H9 (cell line): ENCODE data around the gene TMEM109. TPM values are rescaled to one million over a fixed set of nuclear protein-coding genes. Genes with fewer than 3 reads are reported as not detected.

Experiments
- DNase-seq: peaks from one replicate; pipeline ENCODE4 v3.0.0-alpha.2; 2017
- H2AFZ ChIP-seq: one replicate; pipeline ENCODE4 v1.6.1; 2013; ENCODE audit warnings: mild to moderate bottlenecking, low read length, control low read depth, moderate library complexity
- H2AK5ac ChIP-seq: 2 replicates; pipeline ENCODE4 v1.6.1; 2013; ENCODE audit warnings: low read length, control low read depth, mixed read lengths; ENCODE audit not compliant: insufficient read length
- H2BK120ac ChIP-seq: one replicate; pipeline ENCODE4 v1.6.1; 2013; ENCODE audit warnings: low read depth, mild to moderate bottlenecking, low read length, control low read depth, inconsistent platforms; ENCODE audit not compliant: poor library complexity, severe bottlenecking
- H2BK12ac ChIP-seq: 2 replicates; pipeline ENCODE4 v1.6.1; 2013; ENCODE audit warnings: low read length, control low read depth, mixed read lengths, low read depth; ENCODE audit not compliant: insufficient read length
- H2BK15ac ChIP-seq: 2 replicates; pipeline ENCODE4 v1.6.1; 2013; ENCODE audit warnings: low read depth, low read length, control low read depth
- H2BK20ac ChIP-seq: one replicate; pipeline ENCODE4 v1.6.1; 2013; ENCODE audit warnings: low read depth, mild to moderate bottlenecking, low read length, control low read depth, inconsistent platforms; ENCODE audit not compliant: poor library complexity, severe bottlenecking
- H2BK5ac ChIP-seq: 2 replicates; pipeline ENCODE4 v1.6.1; 2013; ENCODE audit warnings: low read length, control low read depth, mixed read lengths; ENCODE audit not compliant: insufficient read length
- H3K14ac ChIP-seq: 2 replicates; pipeline ENCODE4 v1.6.1; 2013; ENCODE audit warnings: low read length, control low read depth; ENCODE audit not compliant: insufficient read depth
- H3K18ac ChIP-seq: 2 replicates; pipeline ENCODE4 v1.6.1; 2013; ENCODE audit warnings: low read depth, mild to moderate bottlenecking, mixed read lengths, low read length, control low read depth; ENCODE audit not compliant: insufficient read length
- H3K23ac ChIP-seq: 2 replicates; pipeline ENCODE4 v1.6.1; 2013; ENCODE audit warnings: low read length, control low read depth, mixed read lengths, low read depth; ENCODE audit not compliant: insufficient read length
- H3K23me2 ChIP-seq: 2 replicates; pipeline ENCODE4 v1.6.1; 2013; ENCODE audit warnings: low read depth, mild to moderate bottlenecking, mixed read lengths, low read length, control low read depth; ENCODE audit not compliant: insufficient read length, poor library complexity, severe bottlenecking
- H3K27ac ChIP-seq: 2 replicates; pipeline ENCODE4 v1.5.1; 2013; ENCODE audit warnings: low read length, control low read depth, mixed read lengths, low read depth; ENCODE audit not compliant: insufficient read length
- H3K27me3 ChIP-seq: 2 replicates; pipeline ENCODE4 v1.6.1; 2013; ENCODE audit warnings: low read length, control low read depth, inconsistent platforms; ENCODE audit not compliant: insufficient read depth
- H3K4ac ChIP-seq: 2 replicates; pipeline ENCODE4 v1.6.1; 2013; ENCODE audit warnings: low read depth, mild to moderate bottlenecking, control low read depth, inconsistent platforms, low read length, moderate library complexity
- H3K4me1 ChIP-seq: 2 replicates; pipeline ENCODE4 v1.6.1; 2013; ENCODE audit warnings: low read length, control low read depth, inconsistent platforms; ENCODE audit not compliant: insufficient read depth
- H3K4me2 ChIP-seq: 2 replicates; pipeline ENCODE4 v1.6.1; 2013; ENCODE audit warnings: low read length, control low read depth, mixed read lengths; ENCODE audit not compliant: insufficient read length, insufficient read depth
- H3K56ac ChIP-seq: 2 replicates; pipeline ENCODE4 v1.6.1; 2013; ENCODE audit warnings: low read depth, mild to moderate bottlenecking, mixed read lengths, low read length, control low read depth; ENCODE audit not compliant: insufficient read length
- H3K79me1 ChIP-seq: 2 replicates; pipeline ENCODE4 v1.6.1; 2013; ENCODE audit warnings: low read depth, mild to moderate bottlenecking, moderate library complexity, low read length, control low read depth, inconsistent platforms; ENCODE audit not compliant: insufficient read depth, poor library complexity, severe bottlenecking
- H3K79me2 ChIP-seq: 2 replicates; pipeline ENCODE4 v1.6.1; 2013; ENCODE audit warnings: low read length, control low read depth, inconsistent platforms; ENCODE audit not compliant: insufficient read depth
- H3K9ac ChIP-seq: 2 replicates; pipeline ENCODE4 v1.6.1; 2013; ENCODE audit warnings: low read length, control low read depth, mixed read lengths; ENCODE audit not compliant: insufficient read length; ENCODE audit errors: extremely low read depth
- H3K9me3 ChIP-seq: one replicate; pipeline ENCODE4 v1.6.1; 2013; ENCODE audit warnings: low read depth, low read length, inconsistent platforms; ENCODE audit not compliant: control insufficient read depth
- H3T11ph ChIP-seq: one replicate; pipeline ENCODE4 v1.6.1; 2013; ENCODE audit warnings: mild to moderate bottlenecking, low read length, control low read depth, inconsistent platforms
- H4K20me1 ChIP-seq: one replicate; pipeline ENCODE4 v1.6.1; 2013; ENCODE audit not compliant: control insufficient read depth, insufficient read length, insufficient read depth
- H4K5ac ChIP-seq: 2 replicates; pipeline ENCODE4 v1.6.1; 2013; ENCODE audit warnings: low read depth, mild to moderate bottlenecking, mixed read lengths, low read length, control low read depth; ENCODE audit not compliant: insufficient read length
- H4K8ac ChIP-seq: replicated peaks from 2 replicates; pipeline ENCODE4 v1.6.1; 2013; ENCODE audit warnings: low read length, control low read depth, mixed read lengths, low read depth; ENCODE audit not compliant: insufficient read length
- H4K91ac ChIP-seq: 2 replicates; pipeline ENCODE4 v1.6.1; 2013; ENCODE audit warnings: low read depth, mild to moderate bottlenecking, moderate library complexity, mixed read lengths, low read length, control low read depth; ENCODE audit not compliant: insufficient read length
- H3K27ac Mint-ChIP-seq, 3 experiments: 2 replicates in 2 of 3; 3 replicates in 1 of 3; pipeline ENCODE4 v1.8.0; 2020 to 2021; ENCODE audit warnings: mixed read lengths in 3 of 3, mild to moderate bottlenecking in 1 of 3, moderate library complexity in 1 of 3
- H3K27me3 Mint-ChIP-seq: 2 replicates; pipeline ENCODE4 v1.8.0; 2021; ENCODE audit warnings: low read depth, mild to moderate bottlenecking, moderate library complexity, mixed read lengths
- H3K36me3 Mint-ChIP-seq, 3 experiments: 2 replicates in 2 of 3; 3 replicates in 1 of 3; pipeline ENCODE4 v1.8.0; 2020 to 2021; ENCODE audit warnings: low read depth in 3 of 3, mixed read lengths in 3 of 3; ENCODE audit not compliant: insufficient read depth in 1 of 3
- H3K4me1 Mint-ChIP-seq, 2 experiments: 2 replicates each; pipeline ENCODE4 v1.8.0; 2020; ENCODE audit warnings: mixed read lengths in 2 of 2
- H3K4me3 Mint-ChIP-seq, 2 experiments: 2 replicates in 1 of 2; 3 replicates in 1 of 2; pipeline ENCODE4 v1.8.0; 2020 to 2021; ENCODE audit warnings: mild to moderate bottlenecking in 2 of 2, mixed read lengths in 2 of 2, moderate library complexity in 1 of 2
- H3K9me3 Mint-ChIP-seq, 2 experiments: 2 replicates in 1 of 2; 3 replicates in 1 of 2; pipeline ENCODE4 v1.8.0; 2020; ENCODE audit warnings: mild to moderate bottlenecking in 2 of 2, mixed read lengths in 2 of 2, moderate library complexity in 1 of 2
- CTCF ChIP-seq: fragments of 200-600 bp; sonication (generic); conservative IDR thresholded peaks from 3 replicates; pipeline ENCODE4 v1.8.0; 2021; ENCODE audit warnings: antibody characterized with exemption, mild to moderate bottlenecking
- WGBS: extraction: QIAGEN DNeasy Blood & Tissue Kit; methylation state at CpG from one replicate; pipeline ENCODE4 v1.1.7; 2013; ENCODE audit warnings: missing lambda C conversion rate, low lambda C conversion rate, mixed read lengths; ENCODE audit not compliant: insufficient read length; ENCODE audit errors: extremely low coverage; 5-methylcytosine and 5-hydroxymethylcytosine counted together
- total RNA-seq: library from RNA; stranded (reverse); gene quantifications from 2 replicates; pipeline ENCODE4 v1.2.1, GENCODE V29; 2021

The TMEM109 gene
- total RNA-seq, 1 experiment from 2014 or later = 38.0 TPM

- TF ChIP-seq CTCF = no peak
- no peak overlapping the region for H2BK12ac ChIP-seq
- no peaks in the 10 kb centered on the region; the same call in 1 of the 2 replicates for H3K4me1 ChIP-seq
- WGBS = no CpG with 5 or more reads among the region's 10 CpGs
- H3K14ac ChIP-seq = no peak overlapping the region; the same call in 1 of the 2 replicates
- Mint-ChIP-seq H3K36me3 (no peaks in the 10 kb centered on the region), H3K4me3 (no peak overlapping the region), H3K9me3 (peaks cover 0 to 2% of the 10 kb centered on the region in 2 experiments; a peak in 1 of 5 replicates), H3K4me1 (peaks cover 3 to 5% of the 10 kb centered on the region in 2 experiments), H3K27ac (no peak overlapping the region), H3K27me3 (peaks cover 2% of the 10 kb centered on the region; the same call in 1 of the 2 replicates)
- no peak overlapping the region for H3K4ac ChIP-seq
- DNase-seq = no peak
- no peaks in the 10 kb centered on the region for H3K79me2 ChIP-seq
- no peak overlapping the region for H2BK5ac ChIP-seq
- H4K20me1 ChIP-seq = no peaks in the 10 kb centered on the region
- no peak overlapping the region for H2BK15ac ChIP-seq
- H3K79me1 ChIP-seq = no peaks in the 10 kb centered on the region
- H3K18ac ChIP-seq = no peak overlapping the region
- no peak overlapping the region for H4K5ac ChIP-seq
- H3K56ac ChIP-seq = no peak overlapping the region
- H3K9me3 ChIP-seq = no peaks in the 10 kb centered on the region
- no peak overlapping the region for H3K23ac ChIP-seq
- no peak overlapping the region for H3K4me2 ChIP-seq
- H3K23me2 ChIP-seq = no peaks in the 10 kb centered on the region
- H3K9ac ChIP-seq = no peak overlapping the region
- no peak overlapping the region for H3T11ph ChIP-seq
- no peak overlapping the region for H2BK120ac ChIP-seq
- no peak overlapping the region for H2BK20ac ChIP-seq
- no peak overlapping the region for H2AK5ac ChIP-seq
- no peak overlapping the region for H4K8ac ChIP-seq
- no peak overlapping the region for H4K91ac ChIP-seq
- no peak overlapping the region for H3K27ac ChIP-seq
- H2AFZ ChIP-seq = no peak overlapping the region
- no peaks in the 10 kb centered on the region for H3K27me3 ChIP-seq
Observed at GRCh38 chr11:60867871-60868681, 45.9 kb upstream of the TMEM109 start.
